GM18907 (cell line): ENCODE results near the gene RAD51C.
A peak's percentile ranks its signal among the peaks of the same experiment; 100 is the strongest.
"Not testable (repeated sequence)": the region's sequence is repeated elsewhere in the genome, so short reads cannot be mapped to it uniquely, and the experiment has no call there.

Experiments
- ATAC-seq: cut with Tn5 transposase; IDR thresholded peaks from one replicate; pipeline ENCODE4 v1.9.1; 2021; ENCODE audit warnings: mild to moderate bottlenecking, moderate library complexity; ENCODE audit not compliant: unreplicated experiment

Gene RAD51C

GRCh38 chr17:58680038-58680369, 12.4 kb upstream of the RAD51C start:
- no peak for ATAC-seq

- ATAC-seq, result no peak
These were observed 8.4 kb upstream of the RAD51C start for GRCh38 chr17:58684003-58684402.

GRCh38 chr17:58684462-58684861, 7.9 kb upstream of the RAD51C start:
- not testable (repeated sequence) for ATAC-seq

GRCh38 chr17:58686980-58687379, 5.4 kb upstream of the RAD51C start:
- ATAC-seq, result no peak

- no peak for ATAC-seq
These were observed 3.9 kb upstream of the RAD51C start for GRCh38 chr17:58688521-58688920.

GRCh38 chr17:58690033-58690432, 2.4 kb upstream of the RAD51C start:
- ATAC-seq, result not testable (repeated sequence)

- ATAC-seq, result no peak
These were observed 632 bp upstream of the RAD51C start, which contains the start of gene TEX14 for GRCh38 chr17:58691701-58692238. Gene TEX14, minus strand, starts transcription at chr17:58692045. Its CDS starts 40,044 bp downstream, at chr17:58652001.

GRCh38 chr17:58693208-58693607, 806 bp downstream of the RAD51C start:
- no peak for ATAC-seq

GRCh38 chr17:58693751-58694150, 1.3 kb downstream of the RAD51C start:
- ATAC-seq, result no peak

GRCh38 chr17:58694302-58694701, 1.9 kb downstream of the RAD51C start:
- no peak for ATAC-seq

GRCh38 chr17:58694826-58695225, 2.4 kb downstream of the RAD51C start:
- no peak for ATAC-seq

GRCh38 chr17:58699771-58700170, 7.4 kb downstream of the RAD51C start:
- no peak for ATAC-seq

- peak; percentile 63 for ATAC-seq
These were observed 9.7 kb downstream of the RAD51C start for GRCh38 chr17:58702045-58702476.

GRCh38 chr17:58702708-58703107, 10.3 kb downstream of the RAD51C start:
- ATAC-seq, result no peak

- no peak for ATAC-seq
These were observed 10.9 kb downstream of the RAD51C start for GRCh38 chr17:58703137-58703915.

- no peak for ATAC-seq
These were observed 11.5 kb downstream of the RAD51C start for GRCh38 chr17:58703916-58704286.

- no peak for ATAC-seq
These were observed 14.1 kb downstream of the RAD51C start for GRCh38 chr17:58706351-58707140.

GRCh38 chr17:58710948-58711552, 18.6 kb downstream of the RAD51C start:
- ATAC-seq, result no peak

GRCh38 chr17:58722274-58722673, 29.9 kb downstream of the RAD51C start:
- no peak for ATAC-seq

- ATAC-seq, result no peak
These were observed 30.3 kb downstream of the RAD51C start for GRCh38 chr17:58722696-58723095.

- no peak for ATAC-seq
These were observed 36.4 kb downstream of the RAD51C start for GRCh38 chr17:58728798-58729197.
